Thoracic aorta (tissue), 2 donors: ENCODE measurements around the gene PRELID3B. TPM values are rescaled to one million over a fixed set of nuclear protein-coding genes. Genes with fewer than 3 reads are reported as not detected.

Experiments used
- ATAC-seq: fragments of 150-250 bp; one replicate; pipeline ENCODE4 v1.8.0; 2017; ENCODE audit warnings: low read depth; ENCODE audit not compliant: insufficient number of reproducible peaks, low FRiP score
- DNase-seq: peaks from one replicate; pipeline ENCODE4 v3.0.0-alpha.2; 2020; ENCODE audit warnings: low spot score
- H3K27ac ChIP-seq, 2 donors: fragments of 200-600 bp; sonication (generic); 1 replicate in 1 of 2; 2 replicates in 1 of 2; pipeline ENCODE4 v1.5.1; 2016; ENCODE audit warnings: mild to moderate bottlenecking in 2 of 2, moderate library complexity in 2 of 2
- H3K27me3 ChIP-seq: fragments of 200-600 bp; sonication (generic); replicated peaks from 2 replicates; pipeline ENCODE4 v1.6.0; 2016; ENCODE audit warnings: mild to moderate bottlenecking; ENCODE audit not compliant: insufficient read depth
- H3K36me3 ChIP-seq: fragments of 200-600 bp; sonication (generic); one replicate; pipeline ENCODE4 v1.5.1; 2016
- H3K4me1 ChIP-seq, 2 donors: fragments of 200-600 bp; sonication (generic); 1 replicate in 1 of 2; 2 replicates in 1 of 2; pipeline versions ENCODE4 v1.5.1 to v1.6.0; 2016; ENCODE audit warnings: low read depth in 2 of 2, mild to moderate bottlenecking in 1 of 2; ENCODE audit not compliant: control insufficient read depth in 1 of 2
- H3K4me3 ChIP-seq: fragments of 200-600 bp; sonication (generic); 2 replicates; pipeline ENCODE4 v1.5.1; 2016; ENCODE audit warnings: mild to moderate bottlenecking
- H3K9me3 ChIP-seq: fragments of 200-600 bp; sonication (generic); 2 replicates; pipeline ENCODE4 v1.5.1; 2016
- CTCF ChIP-seq: fragments of 200-600 bp; sonication (generic); IDR thresholded peaks from one replicate; pipeline ENCODE4 v1.5.1; 2019; ENCODE audit warnings: antibody characterized with exemption
- total RNA-seq, 2 donors: library from RNA; depleted of rRNA; stranded (reverse); fragments of >200 nt; gene quantifications; one replicate each; pipeline versions ENCODE4 v1.1.0 to v1.2.3, GENCODE V29; 2016

The PRELID3B gene
- total RNA-seq = 10 to 100 TPM; 25.5 to 30.5 TPM

DNA sequence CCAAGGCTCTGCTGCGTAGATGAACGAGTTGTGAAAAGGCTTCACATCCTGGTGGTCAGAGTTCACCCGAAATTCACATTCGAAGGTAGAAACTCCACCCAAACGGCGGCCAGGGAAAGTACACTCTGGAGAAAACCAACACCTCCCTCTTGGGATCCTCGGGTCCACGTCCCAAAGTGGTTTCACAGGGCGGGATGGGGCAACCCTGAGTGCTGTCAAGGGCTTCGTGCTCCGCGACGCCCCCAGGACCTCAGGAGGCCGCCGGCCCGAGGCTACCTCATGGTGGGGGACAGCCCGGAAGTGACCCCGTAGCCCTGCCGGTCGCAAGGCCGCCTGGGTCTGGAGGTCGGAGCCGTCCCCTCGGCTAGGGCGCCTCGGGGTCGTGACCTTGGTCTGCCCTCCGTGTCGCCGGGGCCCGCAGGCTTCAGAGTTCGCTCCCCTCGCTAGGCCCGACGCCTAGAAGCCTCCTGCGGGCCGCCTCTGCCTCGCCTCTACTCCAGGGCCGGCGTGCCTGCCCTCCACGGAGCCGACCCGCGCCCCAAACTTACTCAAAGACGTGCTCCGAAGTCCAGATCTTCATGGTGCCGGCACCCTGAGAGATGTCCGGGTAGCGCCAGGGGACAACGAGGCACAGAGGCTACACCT is at the start of gene PRELID3B:
Gene PRELID3B, minus strand, starts transcription at position 636 of the 645 bp plus-strand sequence. Its CDS starts 56 bp downstream, at position 580.
- H3K9me3 ChIP-seq = no peaks in the 10 kb centered on the region
- no peaks in the 10 kb centered on the region for H3K27me3 ChIP-seq
- H3K27ac ChIP-seq = peak within 1 kb of the TSS; percentile 57
- H3K36me3 ChIP-seq = no peaks in the 10 kb centered on the region
- peak within 1 kb of the TSS; percentile 98 for H3K4me3 ChIP-seq
- DNase-seq (no peak), ATAC-seq (no peak)
- H3K4me1 ChIP-seq = peaks cover 16 to 24% of the 10 kb centered on the region in 2 donors
- no peak for TF ChIP-seq CTCF

GRCh38 chr20:59087829-59088433 is 45.3 kb upstream of the PRELID3B start:
- H3K27me3 ChIP-seq = no peaks in the 10 kb centered on the region
- H3K9me3 ChIP-seq = no peaks in the 10 kb centered on the region
- ATAC-seq (no peak), DNase-seq (peak; percentile 25)
- TF ChIP-seq CTCF = peak; percentile 82
- no peak overlapping the region for H3K4me3 ChIP-seq
- peaks cover 0 to 11% of the 10 kb centered on the region in 2 donors for H3K4me1 ChIP-seq
- no peak overlapping the region for H3K27ac ChIP-seq
- H3K36me3 ChIP-seq = no peaks in the 10 kb centered on the region

DNA sequence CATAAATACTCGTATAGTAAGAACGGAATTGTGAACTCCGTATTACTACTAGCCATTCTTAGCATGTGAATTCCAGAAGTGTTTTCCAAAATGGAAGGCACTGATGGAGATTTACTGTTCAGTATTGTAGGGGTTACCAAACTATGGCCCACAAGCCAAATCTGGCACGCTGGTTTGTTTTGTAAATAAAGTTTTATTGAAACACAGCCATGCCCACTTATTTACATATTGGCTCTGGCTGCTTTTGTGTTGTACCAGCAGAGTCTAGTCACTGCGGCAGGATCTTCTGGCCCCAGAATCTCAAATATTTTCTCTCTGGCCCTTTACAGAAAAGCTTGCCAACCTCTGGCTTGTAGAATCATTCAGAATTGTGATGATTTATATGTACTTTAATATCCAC is 44.3 kb upstream of the PRELID3B start:
- no peak for ATAC-seq

DNA sequence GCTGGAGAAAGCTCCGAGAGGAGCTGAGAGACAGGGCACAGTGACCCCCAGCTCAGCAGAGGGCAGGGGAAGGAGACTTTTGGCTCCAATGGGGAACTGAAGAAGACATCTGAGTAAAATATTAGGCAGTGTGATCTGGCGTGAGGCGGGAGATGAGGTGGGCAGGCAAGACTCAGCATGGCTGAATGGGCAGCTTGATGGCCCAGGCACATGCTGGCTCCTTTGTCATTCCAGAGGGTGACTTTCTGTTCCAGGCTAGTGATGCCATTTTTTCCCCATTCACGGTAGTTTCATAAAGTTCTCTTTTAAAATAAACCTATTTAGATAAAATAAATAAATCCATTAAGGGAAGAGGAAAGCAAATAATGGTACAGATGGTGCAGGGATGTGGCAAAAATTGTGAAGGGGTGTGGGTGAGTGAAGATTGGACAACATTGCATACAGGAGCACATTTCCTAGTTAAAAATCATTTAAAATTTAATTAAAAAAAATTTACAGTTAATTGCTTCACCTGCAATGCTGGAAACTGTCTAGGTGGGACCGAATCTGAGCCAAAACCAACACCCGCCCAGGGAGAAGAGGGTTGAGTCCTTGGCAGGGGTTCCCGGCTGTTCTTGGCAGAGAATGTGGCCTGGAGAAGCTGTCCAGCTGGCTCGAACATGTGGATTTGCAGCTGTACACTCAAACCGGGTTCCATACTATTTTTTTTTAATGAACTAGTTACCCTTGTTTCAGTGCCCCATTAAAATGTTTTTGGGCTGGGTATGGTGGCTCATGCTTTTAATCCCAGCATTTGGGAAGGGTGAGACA is 41.7 kb upstream of the PRELID3B start:
- no peak overlapping the region for H3K27ac ChIP-seq

More for the DNA sequence above, 44.3 kb upstream of the PRELID3B start:
- no peaks in the 10 kb centered on the region for H3K36me3 ChIP-seq
- DNase-seq = no peak
- TF ChIP-seq CTCF = no peak
- H3K27me3 ChIP-seq = no peaks in the 10 kb centered on the region
- H3K9me3 ChIP-seq = no peaks in the 10 kb centered on the region
- peaks cover 0 to 11% of the 10 kb centered on the region in 2 donors for H3K4me1 ChIP-seq
- no peak overlapping the region for H3K4me3 ChIP-seq
- H3K27ac ChIP-seq = no peak overlapping the region

More for the DNA sequence above, 41.7 kb upstream of the PRELID3B start:
- no peaks in the 10 kb centered on the region for H3K9me3 ChIP-seq
- no peak overlapping the region for H3K4me3 ChIP-seq
- no peaks in the 10 kb centered on the region for H3K27me3 ChIP-seq
- no peak for ATAC-seq
- H3K4me1 ChIP-seq = peaks cover 0 to 11% of the 10 kb centered on the region in 2 donors
- no peaks in the 10 kb centered on the region for H3K36me3 ChIP-seq
- TF ChIP-seq CTCF = no peak
- no peak for DNase-seq
